Neuronal stem cell (in vitro differentiated cells): ENCODE data around the gene PCSK2.

ENCODE experiments used
- DNase-seq: peaks from one replicate; pipeline ENCODE4 v3.0.0-alpha.2; 2013; ENCODE audit warnings: low spot score
- H2AFZ ChIP-seq: one replicate; pipeline ENCODE4 v1.6.1; 2013; ENCODE audit warnings: mild to moderate bottlenecking, low read length, inconsistent platforms
- H2AK5ac ChIP-seq: 2 replicates; pipeline ENCODE4 v1.6.1; 2013; ENCODE audit warnings: low read depth, mild to moderate bottlenecking, inconsistent platforms, low read length, moderate library complexity, mixed read lengths
- H2BK120ac ChIP-seq: 2 replicates; pipeline ENCODE4 v1.6.1; 2013; ENCODE audit warnings: low read depth, mild to moderate bottlenecking, inconsistent platforms, low read length, moderate library complexity, mixed read lengths
- H2BK12ac ChIP-seq: one replicate; pipeline ENCODE4 v1.6.1; 2013; ENCODE audit warnings: low read length, inconsistent platforms
- H2BK15ac ChIP-seq: 2 replicates; pipeline ENCODE4 v1.6.1; 2013; ENCODE audit warnings: mild to moderate bottlenecking, low read length, inconsistent platforms, mixed read lengths
- H2BK5ac ChIP-seq: one replicate; pipeline ENCODE4 v1.6.1; 2013; ENCODE audit warnings: inconsistent platforms, mild to moderate bottlenecking, low read length, moderate library complexity
- H3K14ac ChIP-seq: one replicate; pipeline ENCODE4 v1.6.1; 2013; ENCODE audit warnings: low read length, inconsistent platforms
- H3K18ac ChIP-seq: 2 replicates; pipeline ENCODE4 v1.6.1; 2013; ENCODE audit warnings: low read length, inconsistent platforms
- H3K23ac ChIP-seq: 2 replicates; pipeline ENCODE4 v1.6.1; 2013; ENCODE audit warnings: low read depth, mild to moderate bottlenecking, mixed read lengths, low read length, inconsistent platforms; ENCODE audit not compliant: poor library complexity
- H3K27ac ChIP-seq: replicated peaks from 3 replicates; pipeline ENCODE4 v1.5.1; 2013; ENCODE audit warnings: low read length, inconsistent platforms
- H3K27me3 ChIP-seq, 3 experiments: 2 replicates each; pipeline ENCODE4 v1.6.1; 2013; ENCODE audit warnings: low read length in 3 of 3, mild to moderate bottlenecking in 2 of 3, inconsistent platforms in 1 of 3, low read depth in 1 of 3, mixed read lengths in 1 of 3, moderate library complexity in 1 of 3; ENCODE audit not compliant: control insufficient read depth in 3 of 3, insufficient read depth in 3 of 3
- H3K36me3 ChIP-seq, 2 donors: replicated peaks in 1 of 2; 2 replicates each; pipeline ENCODE4 v1.6.1; 2013; ENCODE audit warnings: low read length in 2 of 2; ENCODE audit not compliant: control insufficient read depth in 2 of 2, insufficient read depth in 2 of 2
- H3K4ac ChIP-seq: 2 replicates; pipeline ENCODE4 v1.6.1; 2013; ENCODE audit warnings: inconsistent platforms, mild to moderate bottlenecking, low read length, moderate library complexity
- H3K4me1 ChIP-seq, 2 donors: 1 replicate in 1 of 2; 2 replicates in 1 of 2; pipeline ENCODE4 v1.6.1; 2013; ENCODE audit warnings: low read length in 2 of 2, low read depth in 1 of 2; ENCODE audit not compliant: control insufficient read depth in 2 of 2, insufficient read depth in 1 of 2
- H3K4me2 ChIP-seq: one replicate; pipeline ENCODE4 v1.6.1; 2013; ENCODE audit warnings: mild to moderate bottlenecking, low read length, inconsistent platforms; ENCODE audit not compliant: insufficient read depth, poor library complexity, severe bottlenecking
- H3K4me3 ChIP-seq, 2 donors: 2 replicates each; pipeline ENCODE4 v1.5.1; 2013; ENCODE audit warnings: low read length in 2 of 2, mild to moderate bottlenecking in 2 of 2, inconsistent platforms in 1 of 2, moderate library complexity in 1 of 2
- H3K79me1 ChIP-seq: one replicate; pipeline ENCODE4 v1.6.1; 2013; ENCODE audit warnings: low read depth, mild to moderate bottlenecking, inconsistent platforms, low read length, moderate library complexity
- H3K9ac ChIP-seq: one replicate; pipeline ENCODE4 v1.6.1; 2013; ENCODE audit warnings: mild to moderate bottlenecking, low read depth, low read length, inconsistent platforms; ENCODE audit not compliant: poor library complexity
- H3K9me3 ChIP-seq, 2 donors: replicated peaks in 1 of 2; 2 replicates each; pipeline versions ENCODE3 to v1.6.1; 2013; ENCODE audit warnings: low read length in 2 of 2, mild to moderate bottlenecking in 2 of 2, inconsistent platforms in 1 of 2, low read depth in 1 of 2, mixed read lengths in 1 of 2, moderate library complexity in 1 of 2; ENCODE audit not compliant: control insufficient read depth in 2 of 2, insufficient read depth in 1 of 2
- H4K8ac ChIP-seq: one replicate; pipeline ENCODE4 v1.6.1; 2013; ENCODE audit warnings: low read depth, mild to moderate bottlenecking, inconsistent platforms, low read length, moderate library complexity
- H4K91ac ChIP-seq: one replicate; pipeline ENCODE4 v1.6.1; 2013; ENCODE audit warnings: low read length, low read depth, mild to moderate bottlenecking, inconsistent platforms; ENCODE audit not compliant: poor library complexity
- WGBS, 2 donors: extraction: QIAGEN DNeasy Blood & Tissue Kit; methylation state at CpG; one replicate each; pipeline ENCODE4 v1.1.7; 2013; ENCODE audit warnings: missing lambda C conversion rate in 2 of 2, mixed read lengths in 1 of 2; ENCODE audit not compliant: insufficient read length in 2 of 2, insufficient replicate concordance in 1 of 2; ENCODE audit errors: extremely low coverage in 2 of 2; 5-methylcytosine and 5-hydroxymethylcytosine counted together

PCSK2 gene

DNA sequence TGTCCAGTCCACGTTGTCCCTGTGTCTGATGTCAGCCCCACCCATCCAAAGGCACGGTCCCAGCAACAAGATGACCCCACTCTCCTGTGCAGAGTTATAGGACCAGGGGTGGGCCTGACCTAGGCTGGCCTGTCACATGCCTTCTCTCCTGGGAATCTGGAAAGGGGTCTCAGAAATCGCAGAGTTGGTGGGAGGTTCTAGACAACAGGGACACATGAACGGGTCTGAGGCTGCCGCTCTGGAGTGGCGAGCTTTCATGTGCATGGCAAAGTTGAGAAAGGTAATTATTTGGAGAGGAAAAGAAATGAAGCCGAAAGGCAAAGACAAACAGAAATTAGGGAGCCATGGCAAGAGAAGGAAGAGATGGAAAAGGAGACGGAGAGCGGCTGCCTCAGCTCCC is 274.9 kb downstream of the PCSK2 start:
- no CpG with 5 or more reads among the region's 9 CpGs for WGBS, 2 donors
- Histone ChIP-seq H3K27me3 (peaks cover 0 to 48% (median 15%) of the 10 kb centered on the region in 3 experiments), H2BK12ac (no peak overlapping the region), H2BK5ac (no peak overlapping the region), H4K91ac (no peak overlapping the region), H3K79me1 (no peaks in the 10 kb centered on the region), H2AK5ac (peak overlapping the region; percentile 34), H3K27ac (no peak overlapping the region), H3K18ac (no peak overlapping the region), H3K4me3 (no peak overlapping the region), H3K9me3 (peaks cover 0 to 2% of the 10 kb centered on the region in 2 donors), H2BK15ac (no peak overlapping the region), H2AFZ (no peak overlapping the region), H3K9ac (no peak overlapping the region), H3K4me2 (no peak overlapping the region), H2BK120ac (peak overlapping the region; percentile 81), H4K8ac (no peak overlapping the region), H3K36me3 (no peaks in the 10 kb centered on the region), H3K14ac (no peak overlapping the region), H3K23ac (peak overlapping the region; percentile 21), H3K4me1 (peaks cover 3 to 4% of the 10 kb centered on the region in 2 donors), H3K4ac (no peak overlapping the region)
- DNase-seq, result no peak

- DNase-seq, result no peak
- Histone ChIP-seq H3K79me1 (no peaks in the 10 kb centered on the region), H2BK15ac (no peak overlapping the region), H4K8ac (no peak overlapping the region), H3K9ac (no peak overlapping the region), H3K36me3 (no peaks in the 10 kb centered on the region), H3K4me2 (no peak overlapping the region), H2BK5ac (no peak overlapping the region), H3K9me3 (peaks cover 0 to 2% of the 10 kb centered on the region in 2 donors), H2AFZ (no peak overlapping the region), H3K14ac (no peak overlapping the region), H2AK5ac (no peak overlapping the region), H2BK12ac (no peak overlapping the region), H3K27me3 (peaks cover 0 to 49% (median 15%) of the 10 kb centered on the region in 3 experiments), H3K4me1 (peaks cover 3 to 4% of the 10 kb centered on the region in 2 donors), H3K18ac (no peak overlapping the region), H3K4me3 (no peak overlapping the region), H3K4ac (no peak overlapping the region), H2BK120ac (no peak overlapping the region), H3K27ac (no peak overlapping the region), H3K23ac (no peak overlapping the region), H4K91ac (no peak overlapping the region)
- no CpG with 5 or more reads among the region's 4 CpGs for WGBS, 2 donors
These were observed 275.3 kb downstream of the PCSK2 start for GRCh38 chr20:17502105-17502504.

DNA sequence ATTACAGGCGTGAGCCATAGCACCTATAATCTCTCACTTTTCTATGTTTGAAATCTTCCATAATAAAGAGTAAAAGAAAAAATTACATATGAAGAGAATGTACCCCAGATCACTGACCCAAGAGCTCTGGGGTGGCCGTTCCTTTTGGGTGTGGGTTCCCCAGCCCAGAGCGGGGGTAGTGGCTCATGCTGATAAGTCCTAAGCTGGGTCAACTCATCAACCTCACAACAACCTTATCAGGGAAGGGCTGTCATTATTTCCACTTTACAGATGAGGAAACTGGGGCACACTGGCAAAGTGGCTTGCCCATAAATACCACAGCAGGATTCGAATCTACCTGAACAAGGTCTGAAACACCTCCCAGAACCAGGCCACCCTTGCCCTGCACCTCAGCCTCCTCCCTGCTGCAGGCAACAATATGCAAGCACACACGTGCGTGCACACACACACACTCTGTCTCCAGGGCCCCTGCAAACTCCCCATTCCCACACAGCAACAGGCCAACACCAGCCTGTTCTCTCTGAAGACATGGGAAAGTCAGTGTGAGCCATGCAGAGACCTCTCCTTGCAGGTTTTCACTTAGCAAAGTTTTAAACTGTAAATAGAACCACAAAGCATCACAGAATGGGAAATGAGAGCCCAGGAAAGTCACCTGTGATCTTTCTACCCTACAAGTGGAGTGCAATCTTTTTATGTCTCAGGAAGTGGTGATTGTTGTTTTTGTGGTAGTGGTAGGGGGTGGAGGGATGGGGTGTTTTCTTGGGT is 276.6 kb downstream of the PCSK2 start:
- no peak overlapping the region for H3K14ac ChIP-seq
- no CpG with 5 or more reads among the region's 6 CpGs for WGBS, 2 donors
- no peak overlapping the region for H3K4ac ChIP-seq
- no peak overlapping the region for H4K91ac ChIP-seq
- no peak overlapping the region for H2BK15ac ChIP-seq
- peaks cover 0 to 58% (median 19%) of the 10 kb centered on the region in 3 experiments for H3K27me3 ChIP-seq
- H3K36me3 ChIP-seq, result no peaks in the 10 kb centered on the region
- no peak overlapping the region for H2AFZ ChIP-seq
- no peak overlapping the region for H3K27ac ChIP-seq
- H3K4me1 ChIP-seq, result peaks cover 3 to 4% of the 10 kb centered on the region in 2 donors
- H3K4me3 ChIP-seq, result no peak overlapping the region
- H3K9me3 ChIP-seq, result peaks cover 0 to 2% of the 10 kb centered on the region in 2 donors
- DNase-seq, result no peak
- H2BK12ac ChIP-seq, result no peak overlapping the region
- H4K8ac ChIP-seq, result no peak overlapping the region
- no peak overlapping the region for H2BK120ac ChIP-seq
- no peak overlapping the region for H3K23ac ChIP-seq
- H3K79me1 ChIP-seq, result no peaks in the 10 kb centered on the region
- no peak overlapping the region for H2AK5ac ChIP-seq
- no peak overlapping the region for H3K4me2 ChIP-seq
- no peak overlapping the region for H2BK5ac ChIP-seq
- H3K9ac ChIP-seq, result no peak overlapping the region
- no peak overlapping the region for H3K18ac ChIP-seq

GRCh38 chr20:17504066-17504897 is 277.4 kb downstream of the PCSK2 start:
- no peak overlapping the region for H3K14ac ChIP-seq
- peaks cover 3 to 4% of the 10 kb centered on the region in 2 donors for H3K4me1 ChIP-seq
- H3K79me1 ChIP-seq, result no peaks in the 10 kb centered on the region
- DNase-seq, result no peak
- H3K4ac ChIP-seq, result no peak overlapping the region
- no peak overlapping the region for H3K4me2 ChIP-seq
- H2AFZ ChIP-seq, result peak overlapping the region; percentile 87
- no CpG with 5 or more reads among the region's 23 CpGs for WGBS, 2 donors
- H3K27me3 ChIP-seq, result peaks cover 0 to 61% (median 19%) of the 10 kb centered on the region in 3 experiments
- no peak overlapping the region for H4K91ac ChIP-seq
- H4K8ac ChIP-seq, result no peak overlapping the region
- no peak overlapping the region for H2BK120ac ChIP-seq
- H2BK15ac ChIP-seq, result no peak overlapping the region
- no peak overlapping the region for H2BK5ac ChIP-seq
- no peak overlapping the region for H2AK5ac ChIP-seq
- H3K23ac ChIP-seq, result no peak overlapping the region
- no peak overlapping the region for H3K9ac ChIP-seq
- H3K27ac ChIP-seq, result no peak overlapping the region
- H3K18ac ChIP-seq, result no peak overlapping the region
- H3K36me3 ChIP-seq, result no peaks in the 10 kb centered on the region
- peaks cover 0 to 2% of the 10 kb centered on the region in 2 donors for H3K9me3 ChIP-seq
- H3K4me3 ChIP-seq, result no peak overlapping the region
- H2BK12ac ChIP-seq, result no peak overlapping the region
